Measurements from ENCODE around the gene KRTAP6-3. TPM values are rescaled to one million over a fixed set of nuclear protein-coding genes. Genes with fewer than 3 reads are reported as not detected.

The KRTAP6-3 gene

DNA sequence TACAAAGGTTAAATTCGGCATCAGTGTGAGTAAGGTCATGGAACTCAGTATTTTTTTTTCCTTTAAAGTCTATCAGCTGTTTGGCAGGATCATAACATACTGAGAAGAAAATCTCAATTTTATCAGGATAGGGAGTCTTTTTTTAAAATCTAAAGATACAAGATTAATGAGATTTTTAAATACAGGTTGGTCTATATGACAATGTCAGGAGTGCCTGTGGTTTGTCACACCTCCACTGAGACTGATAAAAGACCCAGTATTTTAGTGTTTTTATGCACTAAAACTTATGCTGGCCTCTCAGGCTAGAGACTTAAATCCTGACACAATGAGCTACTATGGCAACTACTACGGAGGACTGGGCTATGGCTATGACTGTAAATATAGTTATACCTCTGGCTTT lies 50.3 kb downstream of the KRTAP6-3 start, which contains the start of gene KRTAP20-3:
Gene KRTAP20-3 (plus strand): TSS at position 301 of the 400 bp plus-strand sequence.
- Histone ChIP-seq H2AK5ac (ENCODE audit: low read depth, low read length) (no peak within 1 kb of the TSS), H3K23ac (ENCODE audit: low read depth, low read length, poor library complexity) (no peak within 1 kb of the TSS), H3K4me1 (ENCODE audit: control insufficient read depth in 2 of 2, insufficient read depth in 1 of 2, low read depth in 1 of 2, low read length in 2 of 2) (no peaks in the 10 kb centered on the region), H2BK12ac (ENCODE audit: low read length) (no peak within 1 kb of the TSS), H4K91ac (ENCODE audit: low read depth, low read length, poor library complexity) (no peak within 1 kb of the TSS), H3K4ac (ENCODE audit: low read length) (no peak within 1 kb of the TSS), H3K4me2 (ENCODE audit: insufficient read depth, low read length, poor library complexity, severe bottlenecking) (no peak within 1 kb of the TSS), H3K79me1 (ENCODE audit: low read depth, low read length) (no peaks in the 10 kb centered on the region), H3K4me3 (ENCODE audit: low read length in 2 of 2) (no peak within 1 kb of the TSS), H2BK15ac (ENCODE audit: low read length) (no peak within 1 kb of the TSS), H3K9me3 (replicated peaks in 1 of 2; ENCODE audit: control insufficient read depth in 2 of 2, insufficient read depth in 1 of 2, low read depth in 1 of 2, low read length in 2 of 2) (no peaks in the 10 kb centered on the region), H3K18ac (ENCODE audit: low read length) (no peak within 1 kb of the TSS), H4K8ac (ENCODE audit: low read depth, low read length) (no peak within 1 kb of the TSS), H3K36me3 (replicated peaks in 1 of 2; ENCODE audit: control insufficient read depth in 2 of 2, insufficient read depth in 2 of 2, low read length in 2 of 2) (no peaks in the 10 kb centered on the region), H2AFZ (ENCODE audit: low read length) (no peak within 1 kb of the TSS), H3K27ac (replicated peaks; ENCODE audit: low read length) (no peak within 1 kb of the TSS), H3K9ac (ENCODE audit: low read depth, low read length, poor library complexity) (no peak within 1 kb of the TSS), H3K14ac (ENCODE audit: low read length) (no peak within 1 kb of the TSS), H2BK5ac (ENCODE audit: low read length) (no peak within 1 kb of the TSS), H3K27me3 (ENCODE audit: control insufficient read depth in 3 of 3, insufficient read depth in 3 of 3, low read depth in 1 of 3, low read length in 3 of 3) (no peaks in the 10 kb centered on the region), H2BK120ac (ENCODE audit: low read depth, low read length) (no peak within 1 kb of the TSS)
- DNase-seq (ENCODE audit: low spot score) = no peak
- no CpG with 5 or more reads among the region's 2 CpGs for WGBS, 2 donors (ENCODE audit: extremely low coverage in 2 of 2, insufficient read length in 2 of 2, insufficient replicate concordance in 1 of 2)

Small RNA genes lying within 50 kb of the gene (small RNA-seq; reads per million reads assigned to genes)
- gene KRTAP20-1 (ENCODE audit: insufficient read depth) (not detected), gene KRTAP20-3 (ENCODE audit: insufficient read depth) (not detected), gene KRTAP20-4 (ENCODE audit: insufficient read depth) (not detected), gene KRTAP22-1 (ENCODE audit: insufficient read depth) (not detected), gene KRTAP22-2 (ENCODE audit: insufficient read depth) (not detected)
